DMS53 treated with DMSO at 0.1 percent for 48 hours (cell line): ENCODE measurements around the gene NUCKS1.
A peak's percentile ranks its signal among the peaks of the same experiment; 100 is the strongest.
"Not testable (repeated sequence)": the region's sequence is repeated elsewhere in the genome, so short reads cannot be mapped to it uniquely, and the experiment has no call there.

ENCODE experiments used
- DNase-seq: peaks from one replicate; lab custom pipeline; 2025; ENCODE audit not compliant: unreplicated experiment; lab: John Stamatoyannopoulos, UW

Gene NUCKS1

GRCh38 chr1:205735218-205735617 lies 14.8 kb downstream of the NUCKS1 start:
- DNase-seq: no peak

- no peak for DNase-seq
Measured at GRCh38 chr1:205733438-205734175, 16.4 kb downstream of the NUCKS1 start.

GRCh38 chr1:205729945-205730610 lies 19.9 kb downstream of the NUCKS1 start:
- DNase-seq: no peak

- DNase-seq: no peak
Measured at GRCh38 chr1:205726619-205727125, 23.3 kb downstream of the NUCKS1 start.

GRCh38 chr1:205725514-205725913 lies 24.5 kb downstream of the NUCKS1 start:
- DNase-seq: no peak

- DNase-seq: not testable (repeated sequence)
Measured at GRCh38 chr1:205720740-205721139, 29.2 kb downstream of the NUCKS1 start.

GRCh38 chr1:205719762-205720161 lies 30.2 kb downstream of the NUCKS1 start:
- no peak for DNase-seq

- no peak for DNase-seq
Measured at GRCh38 chr1:205719015-205719414, 31.0 kb downstream of the NUCKS1 start.

GRCh38 chr1:205716371-205717132 lies 33.4 kb downstream of the NUCKS1 start:
- no peak for DNase-seq

- DNase-seq: peak; percentile 20
Measured at GRCh38 chr1:205715628-205716027, 34.4 kb downstream of the NUCKS1 start.

- DNase-seq: no peak
Measured at GRCh38 chr1:205714906-205715246, 35.1 kb downstream of the NUCKS1 start.

GRCh38 chr1:205714190-205714905 lies 35.6 kb downstream of the NUCKS1 start:
- DNase-seq: no peak

- peak; percentile 84 for DNase-seq
Measured at GRCh38 chr1:205711105-205712048, 38.6 kb downstream of the NUCKS1 start.

- no peak for DNase-seq
Measured at GRCh38 chr1:205710201-205711062, 39.5 kb downstream of the NUCKS1 start.

- DNase-seq: no peak
Measured at GRCh38 chr1:205709640-205710039, 40.3 kb downstream of the NUCKS1 start.

GRCh38 chr1:205709059-205709398 lies 41.0 kb downstream of the NUCKS1 start:
- DNase-seq: no peak

- no peak for DNase-seq
Measured at GRCh38 chr1:205706601-205707502, 43.1 kb downstream of the NUCKS1 start.

GRCh38 chr1:205704903-205705302 lies 45.1 kb downstream of the NUCKS1 start:
- no peak for DNase-seq
